Measurements from ENCODE around the gene PDIA6. TPM values are rescaled to one million over a fixed set of nuclear protein-coding genes. Genes with fewer than 3 reads are reported as not detected.

PDIA6 gene
- total RNA-seq, 1 donor from 2014 or later = 85.8 TPM

- Mint-ChIP-seq H3K4me3 (ENCODE audit: unreplicated experiment) (no peak overlapping the region), H3K4me1 (ENCODE audit: low read depth, unreplicated experiment) (no peaks in the 10 kb centered on the region), H3K36me3 (ENCODE audit: unreplicated experiment) (no peaks in the 10 kb centered on the region), H3K27ac (ENCODE audit: unreplicated experiment) (no peak overlapping the region), H3K27me3 (ENCODE audit: unreplicated experiment) (peaks cover 1% of the 10 kb centered on the region), H3K9me3 (ENCODE audit: unreplicated experiment) (no peaks in the 10 kb centered on the region)
- no peak for DNase-seq
- TF ChIP-seq, protein P1, sequence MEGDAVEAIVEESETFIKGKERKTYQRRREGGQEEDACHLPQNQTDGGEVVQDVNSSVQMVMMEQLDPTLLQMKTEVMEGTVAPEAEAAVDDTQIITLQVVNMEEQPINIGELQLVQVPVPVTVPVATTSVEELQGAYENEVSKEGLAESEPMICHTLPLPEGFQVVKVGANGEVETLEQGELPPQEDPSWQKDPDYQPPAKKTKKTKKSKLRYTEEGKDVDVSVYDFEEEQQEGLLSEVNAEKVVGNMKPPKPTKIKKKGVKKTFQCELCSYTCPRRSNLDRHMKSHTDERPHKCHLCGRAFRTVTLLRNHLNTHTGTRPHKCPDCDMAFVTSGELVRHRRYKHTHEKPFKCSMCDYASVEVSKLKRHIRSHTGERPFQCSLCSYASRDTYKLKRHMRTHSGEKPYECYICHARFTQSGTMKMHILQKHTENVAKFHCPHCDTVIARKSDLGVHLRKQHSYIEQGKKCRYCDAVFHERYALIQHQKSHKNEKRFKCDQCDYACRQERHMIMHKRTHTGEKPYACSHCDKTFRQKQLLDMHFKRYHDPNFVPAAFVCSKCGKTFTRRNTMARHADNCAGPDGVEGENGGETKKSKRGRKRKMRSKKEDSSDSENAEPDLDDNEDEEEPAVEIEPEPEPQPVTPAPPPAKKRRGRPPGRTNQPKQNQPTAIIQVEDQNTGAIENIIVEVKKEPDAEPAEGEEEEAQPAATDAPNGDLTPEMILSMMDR (IDR thresholded peaks at IDR 0.05; ENCODE audit: partially characterized antibody, unreplicated experiment) = no peak
These were observed 54.7 kb downstream of the PDIA6 start for GRCh38 chr2:10757814-10758286.

GRCh38 chr2:10755621-10756020 is 57.0 kb downstream of the PDIA6 start:
- no peak overlapping the region for H3K4me3 Mint-ChIP-seq (ENCODE audit: unreplicated experiment)
- H3K27me3 Mint-ChIP-seq (ENCODE audit: unreplicated experiment) = peaks cover 1% of the 10 kb centered on the region
- DNase-seq = no peak
- H3K9me3 Mint-ChIP-seq (ENCODE audit: unreplicated experiment) = no peaks in the 10 kb centered on the region
- H3K36me3 Mint-ChIP-seq (ENCODE audit: unreplicated experiment) = no peaks in the 10 kb centered on the region
- H3K27ac Mint-ChIP-seq (ENCODE audit: unreplicated experiment) = no peak overlapping the region
- no peaks in the 10 kb centered on the region for H3K4me1 Mint-ChIP-seq (ENCODE audit: low read depth, unreplicated experiment)
- TF ChIP-seq, protein P1 (IDR thresholded peaks at IDR 0.05; ENCODE audit: partially characterized antibody, unreplicated experiment) = no peak

DNA sequence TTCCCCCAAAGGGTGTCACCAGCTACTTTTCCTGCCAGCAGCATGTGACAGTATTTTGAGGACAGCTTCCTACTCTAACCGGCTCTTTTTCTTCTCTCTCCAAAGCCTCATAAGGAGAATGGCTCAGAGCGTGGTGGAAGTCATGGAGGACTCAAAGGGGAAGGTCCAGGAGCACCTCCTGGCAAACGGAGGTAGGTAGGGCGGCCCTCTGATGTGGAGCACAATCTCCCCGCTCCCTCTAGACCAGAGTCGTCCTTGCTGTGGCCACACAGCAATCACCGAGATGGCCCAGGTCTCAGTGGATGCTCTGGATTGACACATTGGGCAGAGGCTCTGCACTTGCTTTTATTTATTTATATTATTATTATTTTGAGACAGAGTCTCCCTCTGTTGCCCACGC is 58.7 kb downstream of the PDIA6 start:
- no peaks in the 10 kb centered on the region for H3K9me3 Mint-ChIP-seq (ENCODE audit: unreplicated experiment)
- no peaks in the 10 kb centered on the region for H3K4me1 Mint-ChIP-seq (ENCODE audit: low read depth, unreplicated experiment)
- peaks cover 1% of the 10 kb centered on the region for H3K27me3 Mint-ChIP-seq (ENCODE audit: unreplicated experiment)

DNA sequence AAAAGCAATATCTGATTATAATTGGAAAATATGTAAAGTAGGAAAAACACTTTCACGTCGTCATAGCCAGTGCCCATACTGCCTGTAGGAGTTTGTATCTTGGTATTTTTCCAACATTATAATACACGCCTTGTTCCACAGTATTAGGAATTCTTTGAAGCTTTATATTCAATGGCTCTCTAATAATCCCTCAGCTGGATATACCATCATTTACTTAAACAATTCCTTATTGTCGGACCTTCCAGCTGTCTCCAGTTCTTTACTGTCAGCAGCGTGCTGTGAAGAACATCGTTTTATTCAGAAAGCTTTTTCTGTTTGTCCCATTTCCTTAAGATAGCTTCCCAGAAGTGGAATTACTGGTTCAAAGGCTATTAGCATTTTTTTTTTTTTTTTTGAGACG is 59.4 kb downstream of the PDIA6 start:
- no peaks in the 10 kb centered on the region for H3K4me1 Mint-ChIP-seq (ENCODE audit: low read depth, unreplicated experiment)
- no peaks in the 10 kb centered on the region for H3K36me3 Mint-ChIP-seq (ENCODE audit: unreplicated experiment)
- no peak for DNase-seq
- peaks cover 1% of the 10 kb centered on the region for H3K27me3 Mint-ChIP-seq (ENCODE audit: unreplicated experiment)
- H3K4me3 Mint-ChIP-seq (ENCODE audit: unreplicated experiment) = no peak overlapping the region
- no peaks in the 10 kb centered on the region for H3K9me3 Mint-ChIP-seq (ENCODE audit: unreplicated experiment)
- no peak overlapping the region for H3K27ac Mint-ChIP-seq (ENCODE audit: unreplicated experiment)
- TF ChIP-seq, protein P1 (IDR thresholded peaks at IDR 0.05; ENCODE audit: partially characterized antibody, unreplicated experiment) = no peak

More for the DNA sequence above, 58.7 kb downstream of the PDIA6 start:
- H3K36me3 Mint-ChIP-seq (ENCODE audit: unreplicated experiment) = no peaks in the 10 kb centered on the region
- TF ChIP-seq, protein P1 (IDR thresholded peaks at IDR 0.05; ENCODE audit: partially characterized antibody, unreplicated experiment) = no peak
- no peak overlapping the region for H3K4me3 Mint-ChIP-seq (ENCODE audit: unreplicated experiment)
- no peak overlapping the region for H3K27ac Mint-ChIP-seq (ENCODE audit: unreplicated experiment)
- DNase-seq = no peak

DNA sequence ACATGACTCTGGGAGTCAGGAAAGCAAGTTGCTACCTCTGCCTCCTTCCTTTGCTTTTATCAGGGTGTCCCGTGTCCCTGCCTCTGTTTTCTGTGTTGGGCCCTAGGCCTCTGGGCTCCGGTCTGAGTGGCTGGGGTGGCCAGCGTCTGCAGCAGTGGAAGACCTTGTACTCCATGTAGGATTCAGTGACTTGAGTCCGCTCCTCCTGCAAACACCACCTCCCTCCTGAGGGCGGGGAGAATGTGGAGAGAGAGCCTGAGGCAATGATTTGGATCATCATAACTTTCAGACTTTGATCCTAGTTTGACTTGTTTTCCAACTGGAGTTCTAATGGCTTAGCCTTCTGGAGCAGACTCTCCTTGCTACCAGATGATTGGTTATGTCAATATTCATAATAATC is 60.3 kb downstream of the PDIA6 start:
- no peaks in the 10 kb centered on the region for H3K9me3 Mint-ChIP-seq (ENCODE audit: unreplicated experiment)
- no peak for DNase-seq
- H3K27ac Mint-ChIP-seq (ENCODE audit: unreplicated experiment) = no peak overlapping the region
- H3K4me3 Mint-ChIP-seq (ENCODE audit: unreplicated experiment) = no peak overlapping the region
- TF ChIP-seq, protein P1 (IDR thresholded peaks at IDR 0.05; ENCODE audit: partially characterized antibody, unreplicated experiment) = no peak
- H3K27me3 Mint-ChIP-seq (ENCODE audit: unreplicated experiment) = peaks cover 2% of the 10 kb centered on the region
- H3K36me3 Mint-ChIP-seq (ENCODE audit: unreplicated experiment) = no peaks in the 10 kb centered on the region
- no peaks in the 10 kb centered on the region for H3K4me1 Mint-ChIP-seq (ENCODE audit: low read depth, unreplicated experiment)
